ENCODE measurements around the gene NEK7.

NEK7 gene

DNA sequence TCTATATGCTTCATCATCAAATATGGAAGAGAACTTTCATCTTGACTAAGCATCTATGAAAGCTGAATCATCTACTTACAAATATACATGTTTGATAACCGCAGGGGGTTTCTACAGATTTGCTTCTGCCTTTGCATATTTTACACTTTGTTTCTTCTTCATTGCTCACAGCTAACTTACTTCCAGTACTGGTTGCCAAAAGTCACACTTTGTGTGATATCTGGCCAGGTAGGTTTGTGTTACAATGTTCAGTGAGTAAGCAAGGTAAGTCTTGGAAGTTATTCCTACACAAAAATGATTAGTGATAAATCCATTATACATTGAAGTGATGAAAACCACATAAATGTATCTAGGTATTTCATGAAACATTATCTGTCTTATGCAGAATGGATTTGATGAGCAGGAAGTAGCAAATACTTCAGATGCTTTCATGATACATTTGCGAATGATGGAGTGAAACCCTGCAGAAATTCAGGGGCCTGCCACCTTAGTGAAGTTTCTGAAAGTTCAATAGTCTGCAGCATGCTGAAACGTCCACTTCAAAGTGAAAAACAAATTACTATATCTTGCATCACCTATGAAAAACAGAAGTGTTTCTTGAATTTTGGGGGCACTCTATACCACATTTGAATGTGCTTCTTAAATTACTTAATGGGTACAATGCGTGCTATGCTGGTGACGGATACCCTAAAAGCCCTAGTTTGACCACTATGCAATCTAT is 196.3 kb downstream of the NEK7 start:
- DNase-seq (ENCODE audit: low spot score): no peak

DNA sequence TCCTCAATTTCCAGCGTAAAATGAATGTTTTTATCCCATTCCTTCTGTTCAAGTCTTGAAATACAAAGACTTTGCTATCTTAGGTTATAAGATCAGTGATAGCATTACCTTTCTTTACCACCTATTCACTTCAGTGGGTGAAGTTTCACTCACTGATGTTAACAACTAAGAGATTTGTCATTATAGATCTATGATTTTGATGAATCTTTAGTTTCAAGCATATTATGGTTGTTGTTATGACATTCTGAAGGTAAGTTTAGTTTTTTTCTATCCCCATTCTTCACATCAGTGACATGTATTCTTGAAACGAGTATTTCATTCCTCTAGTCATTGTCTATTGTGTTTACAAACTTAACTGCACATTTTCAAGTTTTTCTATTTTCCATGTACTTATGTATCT is 201.1 kb downstream of the NEK7 start:
- no peak for DNase-seq (ENCODE audit: low spot score)

DNA sequence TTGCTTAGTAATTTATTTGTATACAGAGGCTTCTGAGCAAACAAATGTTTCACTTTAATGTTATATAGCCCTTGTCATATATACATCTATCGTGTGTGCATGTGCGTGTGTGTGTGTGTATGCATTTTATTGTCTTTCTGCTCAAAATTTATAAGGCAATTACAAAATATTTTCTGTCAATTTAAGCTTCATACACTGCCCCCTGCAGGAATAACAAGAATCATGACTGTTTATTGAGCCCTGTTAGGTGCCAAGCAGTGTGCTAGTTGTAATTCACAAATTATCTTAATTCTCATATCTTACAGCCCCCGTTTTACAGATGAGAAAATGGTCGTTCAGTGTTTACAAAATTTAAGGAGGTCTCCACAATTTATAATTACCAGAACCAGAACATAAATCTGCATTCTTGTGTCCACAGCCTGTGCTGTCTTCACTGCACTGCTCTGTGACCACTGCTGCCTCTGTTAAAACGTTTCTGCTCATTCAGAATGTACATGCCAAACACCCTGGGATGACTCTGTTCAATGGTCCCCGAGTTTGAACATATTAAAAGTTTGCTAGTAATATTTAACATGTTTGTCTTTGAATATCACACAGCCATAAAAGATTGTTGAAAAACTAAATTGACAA is 202.3 kb downstream of the NEK7 start:
- no peak for DNase-seq (ENCODE audit: low spot score)

DNA sequence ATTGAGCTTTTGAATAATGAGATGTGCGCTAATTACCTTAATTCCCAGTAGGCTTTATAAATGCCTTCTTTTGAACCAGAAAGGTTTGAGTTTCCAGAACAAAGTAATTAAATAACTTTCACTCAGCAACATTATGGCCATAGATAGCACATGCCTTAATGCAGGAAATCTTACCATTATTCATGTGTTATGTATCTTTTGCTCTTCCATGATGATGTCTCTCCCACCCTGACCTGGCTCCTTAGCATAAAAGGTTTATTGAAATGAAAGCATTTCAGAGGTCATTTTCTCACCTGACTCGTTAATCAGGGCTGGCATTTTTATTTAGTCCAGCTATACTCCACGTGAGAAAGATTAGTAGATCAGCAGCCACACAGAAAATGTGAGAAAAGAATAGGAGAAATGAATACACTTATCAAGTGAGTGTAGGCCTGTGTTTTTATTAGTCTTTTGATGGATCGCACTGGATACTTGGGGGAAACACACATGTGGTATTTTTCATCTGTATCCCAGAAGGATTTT is 203.5 kb downstream of the NEK7 start:
- no peak for DNase-seq (ENCODE audit: low spot score)

DNA sequence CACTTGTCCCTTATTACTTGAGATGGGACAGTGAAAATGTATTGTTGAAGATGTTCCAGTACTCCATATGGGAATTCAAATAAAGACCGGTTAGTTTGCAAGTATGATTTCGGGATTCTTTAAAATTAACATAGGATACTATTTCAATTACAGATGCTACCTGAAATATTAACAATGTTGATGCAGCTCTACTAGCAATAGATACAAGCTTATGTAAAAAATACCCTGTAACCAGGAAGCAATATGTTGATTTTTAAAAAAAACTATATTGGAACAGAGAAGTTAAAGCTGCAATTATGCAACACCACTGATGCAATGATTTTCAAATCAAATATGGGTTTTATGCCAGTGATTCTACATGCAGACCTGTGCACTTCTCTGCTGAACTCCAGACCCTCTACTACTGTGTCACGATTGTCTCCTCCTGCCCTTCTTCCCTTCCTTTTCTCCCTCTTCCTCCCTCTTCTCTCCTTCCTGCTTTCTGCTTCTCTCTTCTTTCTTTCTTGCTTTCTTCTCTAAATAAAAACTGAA is 204.5 kb downstream of the NEK7 start:
- no peak for DNase-seq (ENCODE audit: low spot score)

DNA sequence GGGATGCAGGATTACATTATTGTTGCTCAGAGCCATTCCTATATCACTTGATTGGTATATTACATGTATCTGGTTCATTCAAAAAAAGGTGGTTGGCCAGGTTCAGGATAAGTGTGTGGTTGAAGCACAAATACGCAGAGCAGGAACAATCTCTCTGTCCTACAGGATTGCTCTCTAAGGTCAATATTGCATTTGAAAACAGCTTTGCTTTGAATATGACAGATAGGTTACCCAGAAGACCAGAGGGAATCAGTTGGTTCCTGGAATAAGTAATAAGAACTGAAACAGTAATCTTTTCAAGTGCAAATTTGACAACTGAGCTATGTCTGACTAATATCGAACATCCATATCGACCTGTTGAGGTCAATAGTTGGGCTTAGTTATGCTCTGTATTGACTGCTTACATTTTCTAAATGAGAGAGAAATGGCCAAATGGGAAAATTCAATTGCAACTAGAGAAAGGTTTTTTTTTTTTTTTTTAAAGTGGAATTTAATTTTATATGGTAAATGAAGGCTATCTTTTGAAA is 206.9 kb downstream of the NEK7 start:
- no peak for DNase-seq (ENCODE audit: low spot score)

GRCh38 chr1:198364471-198364870 is 207.7 kb downstream of the NEK7 start:
- DNase-seq (ENCODE audit: low spot score): no peak

DNA sequence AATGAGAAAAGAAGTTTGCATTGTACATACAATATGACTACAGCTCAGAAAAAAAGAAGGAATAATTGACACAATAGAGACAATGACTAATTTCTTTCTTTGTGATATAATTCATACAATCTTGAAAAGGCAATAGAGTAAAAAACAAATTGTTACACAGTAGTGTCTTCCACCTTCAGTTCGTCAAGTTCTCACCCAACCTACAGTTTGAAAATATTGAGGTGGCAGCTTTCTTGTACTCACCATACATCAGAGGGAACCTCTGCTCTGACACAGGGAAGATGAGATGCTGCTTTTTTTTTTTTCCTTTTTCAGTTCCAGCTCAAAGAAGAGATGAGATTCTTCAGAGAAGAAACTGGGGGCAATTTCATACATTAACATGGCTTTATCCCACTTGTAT is 210.5 kb downstream of the NEK7 start:
- DNase-seq (ENCODE audit: low spot score): no peak

GRCh38 chr1:198370996-198371395 is 214.2 kb downstream of the NEK7 start:
- no peak for DNase-seq (ENCODE audit: low spot score)
